Glomerular visceral epithelial cell (primary cell): ENCODE results near the gene ATP9B.
"Not testable (repeated sequence)": the region's sequence is repeated elsewhere in the genome, so short reads cannot be mapped to it uniquely, and the experiment has no call there.

ENCODE experiments used
- DNase-seq: peaks from one replicate; pipeline ENCODE4 v3.0.0-alpha.2; 2016; ENCODE audit errors: extremely low spot score

ATP9B gene

GRCh38 chr18:79071503-79072210, 2.5 kb downstream of the ATP9B start:
- no peak for DNase-seq

DNA sequence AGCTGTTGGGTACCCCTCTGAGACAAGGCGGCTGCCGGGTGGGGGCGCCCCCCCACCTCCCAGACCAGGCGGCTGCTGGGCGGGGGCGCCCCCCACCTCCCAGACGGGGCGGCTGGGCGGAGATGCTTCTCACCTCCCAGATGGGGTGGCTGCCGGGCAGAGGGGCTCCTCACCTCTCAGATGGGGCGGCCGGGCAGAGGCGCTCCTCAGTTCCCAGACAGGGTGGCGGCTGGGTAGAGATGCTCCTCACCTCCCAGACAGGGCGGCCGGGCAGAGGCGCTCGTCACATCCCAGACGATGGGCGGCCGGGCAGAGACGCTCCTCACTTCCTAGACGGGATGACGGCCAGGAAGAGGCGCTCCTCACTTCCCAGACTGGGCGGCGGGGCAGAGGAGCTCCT, 3.5 kb downstream of the ATP9B start:
- DNase-seq = not testable (repeated sequence)

DNA sequence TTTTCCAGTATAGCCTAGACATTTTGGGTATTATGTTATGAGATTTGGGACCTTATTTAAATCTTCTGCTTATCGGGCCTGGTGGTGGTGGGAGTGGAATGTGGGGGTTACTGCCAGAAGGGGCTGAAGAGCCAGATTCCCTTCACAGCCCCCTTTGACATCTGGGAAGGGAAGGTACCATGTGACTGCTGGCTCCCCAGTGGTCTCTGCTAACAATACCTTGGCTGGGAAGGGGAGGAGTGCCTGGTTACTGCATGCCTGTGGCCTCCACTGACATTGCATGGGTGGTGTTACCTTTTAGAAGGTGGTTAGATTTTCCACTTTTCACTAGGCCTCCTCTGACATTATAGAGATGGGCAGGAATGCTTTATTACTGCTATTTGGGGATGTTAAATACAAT, 8.0 kb downstream of the ATP9B start:
- DNase-seq = no peak

GRCh38 chr18:79078791-79079190, 9.6 kb downstream of the ATP9B start:
- not testable (repeated sequence) for DNase-seq

DNA sequence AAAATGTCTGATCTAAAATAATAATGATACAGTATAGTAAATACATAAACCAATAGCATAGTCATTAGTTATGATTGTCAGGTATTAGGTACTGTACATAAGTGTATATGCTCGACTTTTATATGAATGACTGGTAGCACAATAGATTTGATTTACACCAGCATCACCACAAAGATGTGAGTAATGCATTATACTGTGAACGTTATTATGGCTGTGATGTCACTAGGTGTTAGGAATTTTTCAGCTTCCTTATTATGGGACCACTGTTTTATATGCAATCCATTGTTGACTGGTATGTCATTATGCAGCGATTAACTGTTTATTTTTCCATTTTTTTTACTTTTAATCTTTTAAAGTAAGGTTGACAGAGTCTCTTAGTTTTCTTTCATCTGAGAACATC, 23.7 kb downstream of the ATP9B start:
- no peak for DNase-seq

DNA sequence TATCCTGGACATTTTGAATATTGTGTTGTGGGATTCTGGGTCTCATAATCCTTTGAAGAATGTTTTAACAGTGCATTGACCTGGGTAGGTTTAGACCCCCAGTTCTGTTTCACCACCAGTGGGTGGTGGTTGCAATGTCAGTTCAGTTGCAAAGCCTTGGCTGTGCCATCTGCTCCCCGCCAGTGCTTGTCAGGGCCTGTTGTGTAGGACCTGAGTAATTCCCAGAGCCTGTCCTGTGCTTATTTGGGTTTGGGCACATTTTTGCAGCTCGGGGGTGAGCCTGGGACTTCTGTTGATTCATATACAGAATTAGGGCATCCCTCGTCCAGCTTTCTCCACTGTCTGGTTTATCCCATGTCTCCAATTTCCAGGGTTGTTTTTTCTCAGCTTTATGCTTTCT, 24.8 kb downstream of the ATP9B start:
- no peak for DNase-seq

DNA sequence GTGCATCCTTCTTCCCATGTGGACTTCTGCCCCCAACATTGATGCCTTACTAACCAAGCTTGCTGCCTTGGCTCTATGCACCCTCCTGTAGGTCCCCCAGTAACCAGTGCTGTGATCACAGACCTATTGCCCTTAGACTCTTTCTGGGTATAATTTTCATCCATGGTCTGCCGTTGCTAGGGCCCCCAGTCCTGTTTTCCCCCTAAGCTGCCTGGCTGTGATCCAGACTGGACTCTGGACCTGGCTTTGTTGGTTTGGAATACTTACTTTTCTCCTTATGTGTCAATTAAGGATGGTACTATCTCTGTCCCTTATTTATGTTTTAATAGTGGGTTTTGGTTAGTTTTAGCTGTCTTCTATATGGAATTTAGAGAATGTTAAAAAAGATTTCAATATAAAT, 26.0 kb downstream of the ATP9B start:
- DNase-seq = no peak

- DNase-seq = no peak
Observed at GRCh38 chr18:79100944-79101343, 31.8 kb downstream of the ATP9B start.

DNA sequence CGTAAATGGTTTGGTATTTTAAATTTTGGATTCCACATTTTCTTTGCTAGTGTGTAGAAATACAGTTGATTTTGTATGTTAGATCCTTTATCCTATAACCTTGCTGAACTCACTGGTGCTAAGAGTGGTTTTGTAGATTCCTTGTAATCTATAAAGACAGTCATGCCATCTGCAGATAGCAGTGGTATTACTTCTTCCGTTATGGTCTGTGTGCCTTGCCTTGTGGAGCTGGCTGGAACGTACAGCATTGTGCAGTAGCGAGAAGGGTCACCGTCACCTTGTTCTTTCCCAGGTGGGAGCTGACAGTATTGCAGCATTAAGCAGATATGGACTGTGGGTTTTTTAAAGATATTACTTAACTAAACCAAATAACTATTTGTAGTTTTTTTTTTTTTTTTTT, 33.7 kb downstream of the ATP9B start:
- no peak for DNase-seq

DNA sequence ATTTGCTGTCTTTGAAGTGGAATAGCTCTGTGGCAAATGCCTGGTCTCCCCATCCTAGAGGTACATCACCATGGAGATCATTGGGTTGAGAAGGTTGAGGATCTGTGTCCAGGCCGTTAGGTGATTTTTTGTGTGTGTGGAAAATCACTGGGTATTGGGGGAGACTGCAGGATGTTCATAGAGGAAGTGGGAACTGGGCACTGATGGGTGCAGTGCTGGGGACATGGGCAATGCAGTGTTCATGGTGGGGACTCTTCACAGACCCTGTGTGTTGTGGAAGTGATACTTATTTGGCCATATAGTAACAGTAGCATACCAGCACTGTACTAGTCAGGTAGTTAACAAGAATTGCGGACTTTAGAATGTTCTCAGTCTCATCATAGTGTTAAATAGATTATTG, 34.9 kb downstream of the ATP9B start:
- DNase-seq = no peak

- no peak for DNase-seq
Observed at GRCh38 chr18:79105455-79105854, 36.3 kb downstream of the ATP9B start.

DNA sequence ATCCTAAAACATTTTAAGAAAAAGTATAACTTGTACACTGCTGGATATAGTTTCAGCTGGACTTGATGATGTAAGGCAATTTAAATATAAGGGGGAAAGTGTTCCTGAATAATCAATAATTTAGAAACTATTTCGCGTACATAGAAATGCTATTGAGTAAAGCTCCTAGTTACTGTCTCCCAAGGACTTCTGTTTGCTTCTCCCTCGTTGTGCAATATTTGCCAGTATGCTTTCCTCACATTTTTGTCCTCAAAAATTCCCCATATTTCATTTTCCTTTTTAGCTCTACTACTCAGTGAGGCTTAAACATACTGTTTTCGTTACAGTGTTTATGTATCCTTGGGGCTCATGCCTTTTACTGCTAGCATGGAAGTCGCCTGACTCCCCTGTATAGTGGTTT, 36.9 kb downstream of the ATP9B start:
- no peak for DNase-seq

DNA sequence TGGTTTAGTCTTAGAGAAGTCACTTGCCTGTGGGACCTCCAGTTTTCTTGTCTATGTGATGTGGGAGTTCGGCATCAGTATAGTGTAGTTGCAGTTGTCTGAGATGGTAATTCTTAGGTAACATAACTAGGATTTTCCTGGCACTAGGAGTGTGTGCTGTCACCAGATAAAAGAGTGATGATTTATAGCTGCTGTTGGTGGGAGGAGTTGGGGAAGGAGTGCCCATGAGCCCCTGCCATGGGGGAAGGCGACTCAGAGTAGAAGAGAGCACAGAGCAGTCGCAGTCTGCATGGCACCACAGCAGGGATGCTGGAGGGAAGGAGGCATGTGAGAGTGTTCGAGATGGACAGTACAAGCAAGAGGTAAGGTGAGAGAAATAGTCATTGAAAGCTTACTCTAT, 38.7 kb downstream of the ATP9B start:
- DNase-seq = no peak

GRCh38 chr18:79108549-79109215, 39.5 kb downstream of the ATP9B start:
- no peak for DNase-seq

- no peak for DNase-seq
Observed at GRCh38 chr18:79111483-79111882, 42.3 kb downstream of the ATP9B start.

GRCh38 chr18:79117385-79117784, 48.2 kb downstream of the ATP9B start:
- DNase-seq = no peak

DNA sequence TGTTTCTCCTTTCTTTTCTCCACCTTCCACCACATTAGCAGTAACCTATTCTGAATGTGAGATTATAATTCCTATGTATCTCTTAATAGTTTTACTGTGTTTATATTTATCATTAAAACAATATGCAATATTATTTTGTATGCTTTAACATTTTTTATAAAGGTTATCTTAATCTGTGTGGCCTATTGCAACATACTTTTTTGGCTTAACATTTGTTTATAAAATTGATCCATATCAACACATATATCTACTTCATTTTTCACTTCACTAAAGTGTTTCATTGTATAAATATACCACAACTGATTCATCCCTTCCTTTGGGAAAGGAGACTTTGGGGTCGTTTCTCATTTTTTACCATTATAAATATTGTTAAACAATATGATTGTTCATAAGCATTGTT, 48.6 kb downstream of the ATP9B start:
- DNase-seq = no peak

- DNase-seq = peak; percentile 5
Observed at GRCh38 chr18:79118797-79119196, 49.6 kb downstream of the ATP9B start.

DNA sequence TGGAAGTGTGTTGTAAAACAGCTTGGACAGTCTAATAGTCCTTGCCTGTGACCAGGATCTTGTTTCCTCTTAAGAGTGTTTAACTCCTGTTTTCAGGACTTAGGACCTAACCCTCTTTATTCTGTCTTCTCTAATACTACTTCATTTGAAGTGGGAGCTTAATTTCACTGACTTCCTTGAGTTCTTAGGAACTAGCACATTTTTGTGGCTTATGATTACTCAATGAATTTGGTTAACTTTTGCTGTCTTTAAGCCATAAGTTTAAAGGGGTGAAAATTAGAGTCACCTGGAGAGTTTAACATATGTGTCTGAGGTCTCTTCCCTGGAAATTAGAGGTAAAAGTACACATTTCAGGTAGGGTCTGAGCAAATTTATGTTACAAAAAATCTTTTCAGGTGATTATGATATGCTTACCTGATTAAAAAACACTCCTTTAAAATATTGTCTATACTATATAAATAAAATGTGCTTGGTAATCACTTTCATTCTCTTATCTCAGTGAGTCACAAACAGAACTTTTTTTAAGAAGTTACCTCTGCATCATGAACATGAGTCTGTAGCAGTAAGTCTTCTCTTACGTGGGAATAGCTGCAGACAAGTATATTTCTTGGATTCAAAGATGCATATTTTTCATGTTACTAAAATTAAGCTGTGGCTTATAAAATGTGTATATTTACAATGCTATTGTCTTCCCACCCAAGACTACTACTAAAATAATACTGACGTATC, 52.7 kb downstream of the ATP9B start:
- no peak for DNase-seq

GRCh38 chr18:79123948-79124347, 54.8 kb downstream of the ATP9B start:
- DNase-seq = no peak

- no peak for DNase-seq
Observed at GRCh38 chr18:79129120-79129519, 59.9 kb downstream of the ATP9B start.

GRCh38 chr18:79133724-79134123, 64.5 kb downstream of the ATP9B start:
- DNase-seq = no peak

DNA sequence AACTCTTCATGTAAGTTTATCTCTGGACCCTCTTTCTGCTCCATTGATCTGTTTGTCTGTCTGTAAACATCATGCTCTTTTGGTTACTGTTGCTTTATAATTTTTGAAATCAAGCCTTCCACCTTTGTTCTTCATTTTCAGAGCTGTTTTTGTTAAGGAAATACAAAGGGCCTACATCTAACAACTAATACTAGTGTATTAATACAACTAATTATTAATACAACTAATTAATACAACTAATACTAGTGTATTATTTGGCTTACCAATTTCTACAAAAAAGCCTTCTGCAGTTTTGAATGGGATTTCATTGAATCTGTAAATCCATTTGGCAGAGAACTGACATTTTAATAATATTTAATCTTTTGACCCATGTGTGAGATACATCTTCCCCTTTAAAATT, 66.7 kb downstream of the ATP9B start:
- no peak for DNase-seq
